Fibroblast of mammary gland (primary cell): ENCODE measurements around the gene BAIAP2.

Experiments
- DNase-seq: peaks from one replicate; pipeline ENCODE4 v3.0.0-alpha.2; 2010; ENCODE audit warnings: low read depth
- H3K4me3 ChIP-seq: 2 replicates; pipeline ENCODE4 v1.5.1; 2011; ENCODE audit warnings: low read depth, mild to moderate bottlenecking, low read length, moderate library complexity; ENCODE audit not compliant: control insufficient read depth
- TF ChIP-seq, protein P1 (sequence below): conservative IDR thresholded peaks from 2 replicates; pipeline ENCODE4 v1.5.1; 2011; ENCODE audit warnings: low read depth, low read length, inconsistent platforms; ENCODE audit not compliant: control insufficient read depth, insufficient read depth

Gene BAIAP2

GRCh38 chr17:81132197-81132540 lies 97.2 kb downstream of the BAIAP2 start:
- no peak for DNase-seq
- TF ChIP-seq, protein P1, sequence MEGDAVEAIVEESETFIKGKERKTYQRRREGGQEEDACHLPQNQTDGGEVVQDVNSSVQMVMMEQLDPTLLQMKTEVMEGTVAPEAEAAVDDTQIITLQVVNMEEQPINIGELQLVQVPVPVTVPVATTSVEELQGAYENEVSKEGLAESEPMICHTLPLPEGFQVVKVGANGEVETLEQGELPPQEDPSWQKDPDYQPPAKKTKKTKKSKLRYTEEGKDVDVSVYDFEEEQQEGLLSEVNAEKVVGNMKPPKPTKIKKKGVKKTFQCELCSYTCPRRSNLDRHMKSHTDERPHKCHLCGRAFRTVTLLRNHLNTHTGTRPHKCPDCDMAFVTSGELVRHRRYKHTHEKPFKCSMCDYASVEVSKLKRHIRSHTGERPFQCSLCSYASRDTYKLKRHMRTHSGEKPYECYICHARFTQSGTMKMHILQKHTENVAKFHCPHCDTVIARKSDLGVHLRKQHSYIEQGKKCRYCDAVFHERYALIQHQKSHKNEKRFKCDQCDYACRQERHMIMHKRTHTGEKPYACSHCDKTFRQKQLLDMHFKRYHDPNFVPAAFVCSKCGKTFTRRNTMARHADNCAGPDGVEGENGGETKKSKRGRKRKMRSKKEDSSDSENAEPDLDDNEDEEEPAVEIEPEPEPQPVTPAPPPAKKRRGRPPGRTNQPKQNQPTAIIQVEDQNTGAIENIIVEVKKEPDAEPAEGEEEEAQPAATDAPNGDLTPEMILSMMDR = no peak
- no peak overlapping the region for H3K4me3 ChIP-seq

- no peak for DNase-seq
- TF ChIP-seq, protein P1 = no peak
- H3K4me3 ChIP-seq = no peak overlapping the region
These were observed 98.1 kb downstream of the BAIAP2 start for GRCh38 chr17:81132770-81133723.

DNA sequence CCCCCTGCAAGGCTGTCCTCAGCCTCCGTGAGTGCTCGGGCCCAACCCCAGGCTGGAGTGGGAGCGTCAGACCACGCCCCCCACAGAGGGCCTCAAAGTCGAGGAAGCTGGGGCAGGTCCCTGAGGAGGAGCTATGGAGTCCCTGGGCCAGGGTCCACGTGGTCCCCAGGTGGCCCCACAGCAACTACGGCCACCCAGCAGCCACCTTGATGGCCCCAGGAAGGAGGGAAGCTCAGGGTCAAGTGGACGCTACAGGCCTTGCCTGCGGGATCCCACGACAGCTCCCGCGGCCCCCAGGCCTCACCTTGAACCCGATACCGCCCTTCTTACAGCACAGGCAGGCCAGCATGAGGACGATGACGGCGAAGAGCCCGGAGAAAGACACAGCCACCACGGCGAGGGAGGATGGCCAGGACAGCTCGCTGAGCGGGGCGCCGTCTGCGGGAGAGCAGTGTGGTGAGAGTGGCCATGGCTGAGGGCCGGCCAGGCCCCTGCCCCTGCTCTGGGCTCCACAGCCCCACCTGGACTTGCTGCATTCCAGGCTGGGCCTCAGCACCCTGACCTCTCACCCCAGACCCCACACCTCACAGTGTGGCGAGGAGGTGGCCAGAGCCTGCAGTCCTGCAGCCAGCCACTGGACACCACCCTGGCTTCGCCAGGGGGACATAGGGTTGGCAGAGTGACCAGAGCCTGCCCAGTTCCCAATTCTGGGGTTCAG lies 99.3 kb downstream of the BAIAP2 start:
- no peak overlapping the region for H3K4me3 ChIP-seq
- no peak for DNase-seq
- TF ChIP-seq, protein P1 = no peak

DNA sequence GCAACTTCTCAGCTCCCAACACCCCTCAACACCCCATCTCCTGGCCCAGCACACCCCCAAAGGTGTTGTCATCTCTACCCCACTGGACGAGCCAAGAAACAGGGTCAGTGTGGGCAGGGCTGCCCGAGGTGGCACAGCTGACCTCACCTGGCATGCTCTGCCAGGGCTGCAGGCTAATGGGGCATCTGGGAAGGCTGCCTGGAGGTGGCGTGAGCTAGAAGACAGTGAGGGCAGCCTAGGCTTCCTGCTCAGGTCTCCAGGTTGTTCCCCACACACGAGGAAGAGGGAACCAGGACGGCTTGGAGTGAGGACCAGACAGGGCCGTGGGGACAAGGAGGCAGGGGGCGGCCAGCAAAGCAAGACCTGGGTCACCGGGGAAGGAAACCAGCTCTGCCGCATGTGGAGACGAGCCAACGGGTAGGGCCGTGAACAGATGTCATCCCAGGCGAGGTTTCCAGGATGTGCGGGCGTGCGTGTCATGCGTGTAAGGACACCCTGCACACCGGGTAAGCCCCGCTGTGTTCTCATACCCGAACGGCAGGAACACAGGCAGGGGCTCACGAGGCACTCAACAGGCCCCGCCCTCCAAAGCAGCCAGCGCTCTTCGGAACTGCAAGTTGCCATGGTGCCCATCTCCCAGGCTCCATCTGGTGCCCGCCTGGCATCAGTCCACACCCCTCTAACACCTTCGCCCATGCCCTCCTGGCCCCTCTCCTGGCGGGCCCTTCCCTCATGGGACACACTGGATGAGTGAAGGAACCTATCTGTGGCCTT lies 100.7 kb downstream of the BAIAP2 start:
- no peak overlapping the region for H3K4me3 ChIP-seq
- TF ChIP-seq, protein P1 = no peak
- DNase-seq = no peak

DNA sequence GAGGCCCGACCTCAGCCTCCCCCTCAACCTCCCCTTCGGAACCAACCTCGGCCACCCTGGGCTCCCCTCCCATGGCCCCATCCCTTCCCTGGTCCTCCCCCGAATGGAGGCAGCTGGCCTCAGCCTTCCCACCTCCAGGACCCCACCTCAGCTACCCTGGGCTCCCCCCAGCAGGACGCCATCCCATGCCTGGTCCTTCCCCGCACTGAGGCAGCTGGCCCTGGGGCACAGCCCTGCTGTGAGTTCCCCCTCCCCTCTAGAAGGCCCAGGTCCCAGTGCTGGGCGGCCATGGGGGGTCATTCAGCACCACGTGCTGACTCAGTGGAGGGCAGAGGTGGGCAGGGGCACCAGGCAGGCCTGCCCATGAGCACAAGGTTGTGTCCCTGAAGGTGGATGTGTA lies 101.4 kb downstream of the BAIAP2 start:
- TF ChIP-seq, protein P1 = no peak
- no peak for DNase-seq
- H3K4me3 ChIP-seq = no peak overlapping the region

GRCh38 chr17:81137248-81137647 lies 102.3 kb downstream of the BAIAP2 start:
- TF ChIP-seq, protein P1 = no peak
- no peak overlapping the region for H3K4me3 ChIP-seq
- no peak for DNase-seq
